K562 (cell line): ENCODE measurements around the gene ANAPC16. TPM values are rescaled to one million over a fixed set of nuclear protein-coding genes. Genes with fewer than 3 reads are reported as not detected.

Experiments
- CBX5 ChIP-seq: IDR thresholded peaks from 2 replicates; pipeline ENCODE4 v1.6.1; 2014; ENCODE audit warnings: low read depth, borderline replicate concordance
- CCNT2 ChIP-seq: IDR thresholded peaks from 2 replicates; pipeline ENCODE4 v1.6.1; 2011; ENCODE audit warnings: borderline replicate concordance, low read depth, mild to moderate bottlenecking, moderate library complexity, mixed read lengths, low read length; ENCODE audit not compliant: insufficient read length; ENCODE audit errors: extremely low read depth
- ETV5 ChIP-seq: sonication (generic); formaldehyde crosslinking; IDR thresholded peaks from 2 replicates; pipeline ENCODE4 v1.4.0; 2020; ENCODE audit warnings: low read depth, mild to moderate bottlenecking, missing genetic modification reagents
- ETV6 ChIP-seq, 3 experiments: fragments of 150-350 bp in 1 of 3; sonication (generic) in 1 of 3; formaldehyde crosslinking in 1 of 3; IDR thresholded peaks; 2 replicates each; pipeline versions ENCODE4 v1.6.1 to v1.8.0; 2014 to 2022; ENCODE audit warnings: borderline replicate concordance in 2 of 3, low read depth in 2 of 3, antibody characterized with exemption in 1 of 3, low read length in 1 of 3, mild to moderate bottlenecking in 1 of 3, missing genetic modification reagents in 1 of 3
- EZH2 ChIP-seq: IDR thresholded peaks from 2 replicates; pipeline ENCODE4 v1.6.1; 2012; ENCODE audit warnings: low read depth, mild to moderate bottlenecking, inconsistent platforms, low read length, borderline replicate concordance
- FOSL1 ChIP-seq: fragments of 200-800 bp; sonication (Bioruptor generic); conservative IDR thresholded peaks from 2 replicates; pipeline ENCODE4 v1.6.1; 2016; ENCODE audit warnings: missing genetic modification characterization, missing compliant biosample characterization
- FOXA3 ChIP-seq, 2 experiments: fragments of 450-650 bp in 1 of 2; sonication (generic) in 1 of 2; formaldehyde crosslinking; IDR thresholded peaks in 1 of 2; conservative IDR thresholded peaks in 1 of 2; 2 replicates each; pipeline versions ENCODE4 v1.4.0 to v1.8.0; 2020 to 2022; ENCODE audit warnings: mild to moderate bottlenecking in 2 of 2, missing genetic modification reagents in 1 of 2
- LARP7 ChIP-seq: fragments of 450-650 bp; IDR thresholded peaks from 2 replicates; pipeline ENCODE4 v1.6.1; 2016
- MAZ ChIP-seq, 2 experiments: fragments of 450-650 bp in 1 of 2; sonication (generic) in 1 of 2; formaldehyde crosslinking; IDR thresholded peaks in 1 of 2; conservative IDR thresholded peaks in 1 of 2; 2 replicates each; pipeline versions ENCODE4 v1.4.0 to v1.5.0; 2020; ENCODE audit warnings: mild to moderate bottlenecking in 1 of 2, missing genetic modification reagents in 1 of 2
- NFIX ChIP-seq: fragments of 250-450 bp; sonication (Bioruptor Pico); IDR thresholded peaks from 2 replicates; pipeline ENCODE4 v1.4.0; 2020; ENCODE audit warnings: low read depth, mild to moderate bottlenecking, moderate library complexity
- PCBP2 ChIP-seq: fragments of 200-400 bp; formaldehyde crosslinking; IDR thresholded peaks from 2 replicates; pipeline ENCODE4 v1.6.1; 2018; ENCODE audit warnings: low read length, low read depth, mild to moderate bottlenecking, moderate library complexity; ENCODE audit not compliant: poor library complexity, severe bottlenecking
- POLR2AphosphoS2 ChIP-seq: IDR thresholded peaks from 2 replicates; pipeline ENCODE4 v1.6.1; 2012; ENCODE audit warnings: low read length, improper control_type of control experiment
- PURB ChIP-seq: sonication (generic); formaldehyde crosslinking; IDR thresholded peaks from 2 replicates; pipeline ENCODE4 v1.9.0; 2021; ENCODE audit warnings: low read depth, mild to moderate bottlenecking, missing genetic modification reagents
- RB1 ChIP-seq: fragments of 450-650 bp; IDR thresholded peaks from 2 replicates; pipeline ENCODE4 v1.6.1; 2017; ENCODE audit warnings: low read depth, mild to moderate bottlenecking
- SNIP1 ChIP-seq: fragments of 450-650 bp; IDR thresholded peaks from 2 replicates; pipeline ENCODE4 v1.7.1; 2017; ENCODE audit warnings: low read depth, mild to moderate bottlenecking
- TAF15 ChIP-seq: fragments of 200-400 bp; formaldehyde crosslinking; IDR thresholded peaks from 2 replicates; pipeline ENCODE4 v1.6.1; 2017; ENCODE audit warnings: mild to moderate bottlenecking, low read depth, low read length, moderate library complexity
- TARDBP ChIP-seq: fragments of 450-650 bp; IDR thresholded peaks from 2 replicates; pipeline ENCODE4 v1.6.1; 2016
- ZNF3 ChIP-seq: fragments of 250-450 bp; sonication (Bioruptor Pico); IDR thresholded peaks from 2 replicates; pipeline ENCODE4 v1.5.0; 2021; ENCODE audit warnings: mild to moderate bottlenecking, moderate library complexity
- ZNF41 ChIP-seq: fragments of 250-450 bp; sonication (Bioruptor Pico); conservative IDR thresholded peaks from 2 replicates; pipeline ENCODE4 v1.4.0; 2020; ENCODE audit warnings: mild to moderate bottlenecking
- polyA plus RNA-seq, 8 experiments: library from polyadenylated mRNA; depleted of rRNA in 4 of 8; stranded (reverse) in 5 of 8; unstranded in 3 of 8; fragments of >200 nt; fragmentation: Nextera tagmentation in 2 of 8; fragmentation: Illumina TruSeq in 1 of 8; extraction: Ambion mirVana in 2 of 8; extraction: Trizol in 1 of 8; gene quantifications; 2 replicates each; pipeline versions ENCODE4 v1.2.1 to v1.2.3, GENCODE V29; 2011 to 2014; ENCODE audit warnings: inconsistent platforms in 1 of 8, missing spikeins in 1 of 8
- total RNA-seq, 7 experiments: library from RNA; depleted of rRNA in 6 of 7; stranded (reverse); fragments of >200 nt in 6 of 7; fragmentation: Illumina TruSeq in 2 of 7; extraction: Trizol in 2 of 7; gene quantifications; 2 replicates each; pipeline versions ENCODE4 v1.2.1 to v1.2.3, GENCODE V29; 2011 to 2021; ENCODE audit warnings: low replicate concordance in 1 of 7
- TF ChIP-seq, protein P1 (sequence below), 2 experiments: fragments of 150-350 bp in 1 of 2; IDR thresholded peaks; 2 replicates each; pipeline ENCODE4 v1.6.1; 2012 to 2016; ENCODE audit warnings: low read depth in 2 of 2, low read length in 2 of 2, mild to moderate bottlenecking in 1 of 2, moderate library complexity in 1 of 2
- TF ChIP-seq, protein P2 (sequence below): fragments of 450-650 bp; conservative IDR thresholded peaks from 2 replicates; pipeline ENCODE4 v1.6.1; 2016; ENCODE audit warnings: missing genetic modification characterization, low read depth, mild to moderate bottlenecking, missing compliant biosample characterization, moderate library complexity
- TF ChIP-seq, protein P3 (sequence below): fragments of 450-650 bp; formaldehyde crosslinking; IDR thresholded peaks from 2 replicates; pipeline ENCODE4 v1.4.0; 2022; ENCODE audit warnings: mild to moderate bottlenecking, moderate library complexity

Gene ANAPC16
- total and polyA plus RNA-seq, 9 of the 15 experiments (the other 6 are each of a cell fraction or from before 2014, with no cell fraction given), result 42.6 to 208 (median 108) TPM

DNA sequence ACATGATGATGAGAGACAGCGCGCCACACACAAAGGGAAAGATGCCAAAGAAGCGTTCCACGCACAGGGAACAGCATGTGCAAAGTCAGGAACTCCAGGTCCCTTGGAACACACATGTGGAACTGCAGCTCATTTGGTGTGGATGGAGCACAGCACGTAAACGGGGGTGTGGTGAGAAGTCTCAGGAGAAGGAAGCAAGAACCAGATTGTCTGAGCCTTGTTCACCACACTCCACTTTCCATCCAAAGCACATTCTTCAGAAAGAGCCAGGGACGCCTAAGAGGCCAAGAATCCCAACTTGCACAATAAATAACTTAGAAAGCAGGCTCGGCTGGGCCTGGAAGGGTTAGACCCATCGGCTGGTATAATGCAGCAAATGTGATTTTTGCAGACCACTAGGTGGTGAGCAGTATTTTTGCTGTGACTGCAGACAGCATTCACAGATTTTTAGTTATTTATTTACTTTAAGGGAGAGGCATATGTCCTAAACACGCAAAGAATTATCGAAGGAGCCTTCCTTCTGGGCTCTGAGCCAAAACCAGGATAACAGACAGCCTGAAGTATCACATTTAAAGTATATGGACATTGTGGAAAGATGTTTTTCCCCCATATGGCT, 28.1 kb downstream of the ANAPC16 start (continued):
- no peak for TF ChIP-seq TARDBP
- TF ChIP-seq CBX5, result no peak
- peak; percentile 80 for TF ChIP-seq CCNT2
- 0 out of 2 replicates have a peak, but pooled peaks have one; percentile 35 for TF ChIP-seq NFIX
- no peak for TF ChIP-seq ETV5 (CRISPR knock-in tag)
- no peak for TF ChIP-seq TAF15
- TF ChIP-seq RB1, result 0 out of 2 replicates have a peak, but pooled peaks have one; percentile 9
- TF ChIP-seq PURB (CRISPR knock-in tag), result no peak
- TF ChIP-seq, protein P1, sequence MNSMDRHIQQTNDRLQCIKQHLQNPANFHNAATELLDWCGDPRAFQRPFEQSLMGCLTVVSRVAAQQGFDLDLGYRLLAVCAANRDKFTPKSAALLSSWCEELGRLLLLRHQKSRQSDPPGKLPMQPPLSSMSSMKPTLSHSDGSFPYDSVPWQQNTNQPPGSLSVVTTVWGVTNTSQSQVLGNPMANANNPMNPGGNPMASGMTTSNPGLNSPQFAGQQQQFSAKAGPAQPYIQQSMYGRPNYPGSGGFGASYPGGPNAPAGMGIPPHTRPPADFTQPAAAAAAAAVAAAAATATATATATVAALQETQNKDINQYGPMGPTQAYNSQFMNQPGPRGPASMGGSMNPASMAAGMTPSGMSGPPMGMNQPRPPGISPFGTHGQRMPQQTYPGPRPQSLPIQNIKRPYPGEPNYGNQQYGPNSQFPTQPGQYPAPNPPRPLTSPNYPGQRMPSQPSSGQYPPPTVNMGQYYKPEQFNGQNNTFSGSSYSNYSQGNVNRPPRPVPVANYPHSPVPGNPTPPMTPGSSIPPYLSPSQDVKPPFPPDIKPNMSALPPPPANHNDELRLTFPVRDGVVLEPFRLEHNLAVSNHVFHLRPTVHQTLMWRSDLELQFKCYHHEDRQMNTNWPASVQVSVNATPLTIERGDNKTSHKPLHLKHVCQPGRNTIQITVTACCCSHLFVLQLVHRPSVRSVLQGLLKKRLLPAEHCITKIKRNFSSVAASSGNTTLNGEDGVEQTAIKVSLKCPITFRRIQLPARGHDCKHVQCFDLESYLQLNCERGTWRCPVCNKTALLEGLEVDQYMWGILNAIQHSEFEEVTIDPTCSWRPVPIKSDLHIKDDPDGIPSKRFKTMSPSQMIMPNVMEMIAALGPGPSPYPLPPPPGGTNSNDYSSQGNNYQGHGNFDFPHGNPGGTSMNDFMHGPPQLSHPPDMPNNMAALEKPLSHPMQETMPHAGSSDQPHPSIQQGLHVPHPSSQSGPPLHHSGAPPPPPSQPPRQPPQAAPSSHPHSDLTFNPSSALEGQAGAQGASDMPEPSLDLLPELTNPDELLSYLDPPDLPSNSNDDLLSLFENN (IDR thresholded peaks at IDR 0.05; ENCODE audit: low read depth in 2 of 2, low read length in 2 of 2), result 0 out of 4 replicates have a peak, but pooled peaks of 1 of the 2 experiments have one; percentile 14
- no peak for TF ChIP-seq ZNF3 (CRISPR knock-in tag)
- TF ChIP-seq FOXA3 (CRISPR knock-in tag; conservative IDR thresholded peaks at IDR 0.05 in 1 of 2, IDR thresholded peaks at IDR 0.05 in 1 of 2), result peak; percentile 78 to 91; a peak in 3 of 4 replicates
- no peak for TF ChIP-seq SNIP1
- TF ChIP-seq EZH2, result no peak
- TF ChIP-seq MAZ (CRISPR knock-in tag; conservative IDR thresholded peaks at IDR 0.05 in 1 of 2, IDR thresholded peaks at IDR 0.05 in 1 of 2), result peak in 1 of 2 experiments; percentile 33; a peak in 1 of 4 replicates
- TF ChIP-seq PCBP2, result no peak
- TF ChIP-seq FOSL1, result 0 out of 2 replicates have a peak, but pooled peaks have one; percentile 14
- no peak for TF ChIP-seq POLR2AphosphoS2
- TF ChIP-seq LARP7, result no peak
- TF ChIP-seq ZNF41 (CRISPR knock-in tag), result no peak
- TF ChIP-seq, protein P2, sequence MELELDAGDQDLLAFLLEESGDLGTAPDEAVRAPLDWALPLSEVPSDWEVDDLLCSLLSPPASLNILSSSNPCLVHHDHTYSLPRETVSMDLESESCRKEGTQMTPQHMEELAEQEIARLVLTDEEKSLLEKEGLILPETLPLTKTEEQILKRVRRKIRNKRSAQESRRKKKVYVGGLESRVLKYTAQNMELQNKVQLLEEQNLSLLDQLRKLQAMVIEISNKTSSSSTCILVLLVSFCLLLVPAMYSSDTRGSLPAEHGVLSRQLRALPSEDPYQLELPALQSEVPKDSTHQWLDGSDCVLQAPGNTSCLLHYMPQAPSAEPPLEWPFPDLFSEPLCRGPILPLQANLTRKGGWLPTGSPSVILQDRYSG (tag), result no peak
- TF ChIP-seq ETV6 (IDR thresholded peaks at IDR 0.05; ENCODE audit: borderline replicate concordance in 1 of 2, low read depth in 2 of 2, low read length in 1 of 2), result no peak
- no peak for TF ChIP-seq ETV6 (CRISPR knock-in tag; IDR thresholded peaks at IDR 0.05; ENCODE audit: borderline replicate concordance)
- TF ChIP-seq, protein P3, sequence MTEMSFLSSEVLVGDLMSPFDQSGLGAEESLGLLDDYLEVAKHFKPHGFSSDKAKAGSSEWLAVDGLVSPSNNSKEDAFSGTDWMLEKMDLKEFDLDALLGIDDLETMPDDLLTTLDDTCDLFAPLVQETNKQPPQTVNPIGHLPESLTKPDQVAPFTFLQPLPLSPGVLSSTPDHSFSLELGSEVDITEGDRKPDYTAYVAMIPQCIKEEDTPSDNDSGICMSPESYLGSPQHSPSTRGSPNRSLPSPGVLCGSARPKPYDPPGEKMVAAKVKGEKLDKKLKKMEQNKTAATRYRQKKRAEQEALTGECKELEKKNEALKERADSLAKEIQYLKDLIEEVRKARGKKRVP (CRISPR knock-in tag), result no peak
